ENCODE data around the gene CDS2.

Gene CDS2

GRCh38 chr20:5119435-5120184, 7.2 kb upstream of the CDS2 start, which contains the start of gene PCNA:
TSS of gene PCNA (minus strand) at chr20:5119958. CDS start at chr20:5119798, 160 bp downstream.
- DNase-seq = peak; percentile 98 to 99

DNA sequence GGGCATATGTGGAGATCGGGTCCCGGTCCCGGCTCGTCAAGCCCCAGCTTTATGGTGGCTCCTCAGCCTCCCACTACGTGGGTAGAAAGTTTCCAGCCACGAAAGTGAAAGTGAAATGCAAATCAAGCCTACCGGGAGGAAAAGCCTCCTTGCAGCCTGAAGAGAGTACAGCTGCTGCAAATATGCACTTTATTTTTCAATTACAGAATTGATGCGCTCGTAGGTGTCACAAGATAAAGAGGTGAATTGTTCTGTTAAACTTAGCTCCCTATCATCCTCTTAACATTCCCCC, 6.7 kb upstream of the CDS2 start:
- DNase-seq = no peak

- DNase-seq = no peak
Measured at GRCh38 chr20:5122873-5123260, 3.9 kb upstream of the CDS2 start.

DNA sequence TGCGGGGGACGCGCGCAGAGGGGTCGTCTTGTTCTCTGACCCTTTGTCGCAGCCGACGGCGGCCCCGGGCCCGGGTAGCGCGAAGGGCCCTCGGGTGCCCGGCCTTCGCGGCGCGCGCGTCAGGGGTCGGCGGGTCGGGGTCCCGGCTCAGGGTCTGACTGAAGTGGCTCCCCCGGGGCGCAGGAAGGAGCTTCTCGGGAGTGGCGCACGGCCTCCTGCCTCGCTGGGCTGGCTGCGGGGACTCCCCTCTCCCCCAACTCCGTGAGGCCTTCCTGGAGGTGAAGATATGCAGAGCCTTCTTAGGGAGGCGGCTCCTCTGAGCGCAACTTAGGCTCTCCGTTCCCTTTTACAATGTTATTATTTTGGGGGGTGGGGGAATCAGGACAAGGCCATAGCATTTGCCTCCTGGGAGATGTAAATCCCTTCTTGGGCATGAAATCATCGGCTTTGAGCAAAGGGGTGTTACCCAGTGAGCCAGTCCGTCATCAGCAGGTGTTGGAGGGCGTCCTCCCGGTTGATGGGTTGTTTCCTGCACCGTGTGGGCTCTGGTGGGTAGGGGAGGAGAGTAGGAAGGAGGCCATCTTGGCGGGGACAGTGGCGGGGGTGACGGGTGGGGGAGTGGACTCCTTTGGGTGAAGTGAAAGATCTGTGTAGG, 523 bp downstream of the CDS2 start:
- DNase-seq = peak; percentile 27 to 52

DNA sequence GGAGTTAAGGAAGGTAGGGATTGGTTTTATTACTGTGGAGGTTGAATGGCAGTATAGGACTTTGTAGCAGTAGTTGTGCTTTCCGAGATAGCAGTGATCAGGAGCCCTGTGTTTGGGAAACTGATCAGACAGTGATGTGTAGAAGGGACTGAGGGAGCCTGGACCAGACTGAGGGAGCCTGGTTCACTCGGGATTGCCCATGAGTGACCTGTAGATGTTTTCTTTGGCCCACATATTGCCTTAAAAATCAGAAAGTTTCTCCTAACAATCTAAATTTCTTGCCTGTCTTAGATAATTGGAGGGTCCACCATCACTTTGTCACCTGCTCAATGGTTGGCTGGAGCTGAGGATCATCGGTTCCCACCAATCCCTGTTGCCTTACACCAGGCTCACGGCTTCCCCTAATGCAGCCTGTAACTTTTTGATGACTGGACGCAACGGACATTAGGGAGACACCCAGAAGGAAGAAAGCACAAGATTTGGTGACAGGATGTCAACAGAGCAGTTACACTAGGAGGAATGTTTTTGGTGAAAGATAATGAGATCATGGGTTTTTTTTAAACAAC, 1.1 kb downstream of the CDS2 start:
- DNase-seq = peak; percentile 81 to 83

DNA sequence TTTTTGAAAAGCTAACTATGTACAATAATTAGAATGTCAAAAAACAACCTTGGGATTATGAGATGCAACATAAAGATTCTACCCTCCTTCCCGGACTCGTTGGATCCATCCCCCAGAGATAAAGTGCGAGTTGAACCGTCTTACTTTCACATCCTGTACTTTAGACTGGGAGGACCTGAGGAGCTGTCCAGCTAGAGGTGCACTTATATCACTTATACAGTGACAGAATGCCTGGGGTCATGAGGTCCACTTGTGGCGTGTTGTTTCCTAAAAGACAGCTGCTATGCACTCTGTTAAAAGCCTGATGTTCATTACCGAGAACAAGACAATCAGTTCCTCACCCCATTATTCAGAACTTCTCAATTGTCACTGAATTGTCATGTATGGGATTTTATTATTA, 2.1 kb downstream of the CDS2 start:
- no peak for DNase-seq

DNA sequence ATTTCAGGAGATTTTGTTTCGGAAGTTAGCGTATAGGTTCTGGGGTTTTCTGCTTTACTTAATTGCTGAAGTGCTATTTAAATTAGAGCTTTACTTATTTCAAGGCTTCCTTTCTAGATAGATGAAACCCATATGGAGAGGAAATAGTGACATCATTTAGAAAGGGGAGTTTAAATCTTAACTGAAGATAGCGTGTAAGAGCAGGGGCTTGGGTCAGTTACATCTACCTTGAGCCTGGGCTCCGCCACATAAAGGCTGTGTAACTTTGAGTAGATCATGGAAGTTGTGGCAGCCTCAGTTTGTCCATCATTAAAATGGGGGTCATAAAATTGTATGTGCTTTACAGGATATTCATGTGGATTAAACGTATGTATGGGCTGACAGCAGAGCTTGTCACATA, 4.7 kb downstream of the CDS2 start:
- DNase-seq = no peak

GRCh38 chr20:5133998-5134397, 7.2 kb downstream of the CDS2 start:
- DNase-seq = no peak

DNA sequence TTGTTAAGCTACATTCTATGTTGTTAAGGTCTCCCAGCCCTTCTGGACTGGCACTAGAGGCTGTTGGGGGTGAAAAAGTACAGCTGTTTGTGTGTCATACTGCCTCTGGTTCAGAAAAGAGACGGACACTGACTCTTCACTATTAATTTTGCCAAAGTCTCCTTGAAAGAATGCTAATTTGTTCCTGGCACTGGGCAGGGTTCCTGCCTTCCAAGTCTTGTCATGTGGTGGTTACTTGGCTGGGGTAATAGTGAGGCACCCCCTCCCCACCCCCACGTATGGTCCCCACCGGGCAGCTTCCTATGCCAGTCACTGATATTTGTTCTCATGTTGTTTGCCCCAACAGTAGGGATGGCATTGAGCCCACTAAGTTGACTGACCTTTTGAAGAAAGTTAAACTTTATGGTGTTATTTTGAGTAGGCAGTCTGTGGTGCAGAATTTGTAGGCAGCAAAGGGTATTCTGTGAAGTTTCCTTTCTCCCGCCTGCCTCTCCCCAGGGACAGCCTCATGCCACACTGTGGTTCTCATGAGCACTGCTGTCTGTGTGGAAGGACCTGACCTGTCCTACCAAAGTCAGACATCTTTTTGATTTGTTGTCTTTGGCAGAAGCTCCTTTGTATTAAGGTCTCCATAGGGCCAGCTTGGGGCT, 8.7 kb downstream of the CDS2 start:
- no peak for DNase-seq

GRCh38 chr20:5136096-5136495, 9.3 kb downstream of the CDS2 start:
- no peak for DNase-seq

DNA sequence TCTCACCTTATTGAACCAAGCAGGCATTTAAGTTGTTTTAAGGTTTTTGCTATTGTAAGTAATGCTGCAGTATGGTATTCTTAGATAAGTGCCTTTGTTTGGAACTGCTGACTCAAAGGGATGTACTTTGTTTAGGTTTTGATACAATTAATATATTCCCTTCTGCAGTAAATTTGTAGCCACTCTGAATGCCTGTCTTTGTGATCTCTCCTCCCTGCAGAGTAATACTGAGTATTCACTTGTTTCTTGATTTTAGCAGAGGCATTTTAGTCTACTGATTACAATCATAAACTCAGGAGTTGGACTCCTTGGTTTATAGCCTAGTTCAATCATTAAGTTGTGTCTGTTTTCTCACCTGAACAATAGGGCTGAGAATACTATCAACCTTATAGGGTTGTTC, 13.4 kb downstream of the CDS2 start:
- no peak for DNase-seq

DNA sequence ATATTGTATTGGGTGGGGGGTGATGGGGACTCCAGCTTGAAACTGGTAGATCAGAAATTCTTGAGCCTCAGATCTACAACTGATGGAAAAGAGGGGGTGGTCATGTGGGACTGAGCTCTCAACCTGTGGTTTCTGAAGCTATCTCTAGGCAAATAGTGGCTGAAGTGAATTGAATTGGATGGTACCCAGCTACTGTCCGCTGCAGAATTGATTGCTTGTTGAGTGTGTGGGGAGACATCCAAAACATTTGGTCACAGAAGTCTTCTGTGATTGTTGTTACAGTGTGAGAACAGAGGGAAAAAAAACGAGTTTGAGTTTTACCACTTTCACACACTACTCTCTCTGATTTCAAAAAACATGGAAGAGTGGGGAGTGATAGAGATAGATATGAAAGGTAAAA, 14.8 kb downstream of the CDS2 start:
- no peak for DNase-seq

DNA sequence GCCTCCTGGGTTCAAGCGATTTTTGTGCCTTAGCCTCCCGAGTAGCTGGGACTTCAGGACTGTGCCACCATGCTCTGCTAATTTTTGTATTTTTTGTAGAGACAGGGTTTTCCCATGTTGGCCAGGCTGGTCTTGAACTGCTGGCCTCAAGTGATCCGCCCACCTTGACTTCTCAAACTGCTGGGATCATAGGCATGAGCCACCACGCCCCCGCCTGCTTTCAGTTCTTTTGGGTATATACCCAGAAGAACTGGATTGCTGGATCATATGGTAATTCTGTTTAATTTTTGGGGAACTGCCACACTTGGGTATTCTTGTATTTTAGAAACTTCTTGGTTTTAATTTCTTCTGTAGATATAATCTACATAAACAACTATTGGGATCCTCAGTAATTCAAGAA, 17.0 kb downstream of the CDS2 start:
- peak; percentile 47 to 83 for DNase-seq

DNA sequence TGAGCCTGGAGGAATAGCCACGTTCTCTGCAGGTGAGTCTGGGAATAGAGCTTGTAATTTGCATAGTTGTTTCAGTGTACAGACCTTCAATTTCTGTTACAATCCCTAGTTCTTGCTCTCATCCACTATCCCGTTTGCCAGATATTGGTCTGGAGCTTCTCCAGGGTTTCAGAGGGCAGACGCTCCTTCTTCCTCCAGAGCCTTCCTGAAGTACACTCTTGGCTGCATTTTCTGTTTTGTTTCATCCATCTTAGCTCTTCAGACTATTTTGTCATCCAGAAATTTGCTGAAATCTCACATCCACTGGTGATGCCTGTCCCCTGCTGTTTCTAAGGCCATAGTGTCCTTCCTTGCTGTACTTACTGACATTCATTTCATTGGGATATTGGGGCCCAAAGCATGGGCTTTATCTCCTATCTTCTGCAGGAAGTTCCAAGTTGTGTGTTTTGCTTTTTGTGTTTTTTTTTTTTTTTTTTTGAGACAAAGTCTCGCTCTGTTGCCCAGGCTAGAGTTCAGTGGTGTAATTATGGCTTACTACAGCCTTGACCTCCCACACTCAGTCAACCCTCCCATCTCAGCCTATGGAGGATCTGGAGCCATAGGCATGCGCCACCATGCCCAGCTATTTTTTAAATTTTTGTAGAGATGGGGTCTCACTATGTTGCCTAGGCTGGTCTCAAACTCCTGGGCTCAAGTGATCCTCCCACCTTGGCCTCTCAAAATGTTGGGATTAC, 18.7 kb downstream of the CDS2 start:
- peak; percentile 32 to 65 for DNase-seq

DNA sequence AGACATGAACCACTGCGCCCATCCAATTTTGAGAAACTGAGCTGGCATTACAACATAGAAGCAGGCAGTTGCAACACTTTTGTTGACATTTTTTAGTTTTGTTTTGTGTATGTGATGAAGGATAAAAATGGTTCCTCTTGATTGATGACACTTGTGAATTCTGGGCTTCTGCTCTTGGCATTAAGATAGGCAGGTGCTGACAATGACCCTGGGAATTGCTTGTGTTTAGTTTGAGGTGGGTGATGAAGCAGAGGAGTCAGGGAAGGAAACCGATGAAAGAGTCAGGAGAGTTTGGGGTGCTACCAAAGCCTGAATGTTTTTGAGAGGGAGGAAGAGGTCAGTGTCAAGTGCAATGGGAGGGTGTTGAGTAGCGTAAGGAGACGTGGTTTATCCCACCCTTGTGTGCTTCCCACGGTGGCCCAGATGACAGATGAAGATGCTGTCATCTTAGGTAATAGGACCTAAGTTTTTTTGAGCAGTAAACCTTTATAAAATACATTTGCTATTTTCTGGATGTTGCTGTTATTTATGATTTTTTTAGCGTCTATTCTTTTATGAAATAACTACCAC, 19.4 kb downstream of the CDS2 start:
- peak; percentile 49 to 64 for DNase-seq

GRCh38 chr20:5146871-5147592, 20.2 kb downstream of the CDS2 start:
- peak; percentile 41 to 53 for DNase-seq

GRCh38 chr20:5148581-5148980, 21.8 kb downstream of the CDS2 start:
- no peak for DNase-seq

DNA sequence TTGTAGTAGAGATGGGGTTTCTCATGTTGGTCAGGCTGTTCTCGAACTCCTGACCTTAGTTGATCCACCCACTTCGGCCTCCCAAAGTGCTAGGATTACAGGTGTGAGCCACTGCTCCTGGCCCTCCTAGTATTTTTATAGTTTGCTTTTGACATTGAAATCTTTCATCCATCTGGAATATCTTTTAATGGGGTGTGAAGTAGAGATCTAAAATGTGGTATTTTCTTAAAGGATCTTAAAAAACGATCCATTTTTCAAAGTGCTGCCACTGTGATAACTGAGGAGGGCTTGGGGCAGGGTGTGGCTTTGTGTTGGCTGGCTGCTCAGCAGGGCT, 23.1 kb downstream of the CDS2 start:
- no peak for DNase-seq

GRCh38 chr20:5150226-5151076, 23.6 kb downstream of the CDS2 start:
- DNase-seq = peak in 1 of 2 donors; percentile 16

DNA sequence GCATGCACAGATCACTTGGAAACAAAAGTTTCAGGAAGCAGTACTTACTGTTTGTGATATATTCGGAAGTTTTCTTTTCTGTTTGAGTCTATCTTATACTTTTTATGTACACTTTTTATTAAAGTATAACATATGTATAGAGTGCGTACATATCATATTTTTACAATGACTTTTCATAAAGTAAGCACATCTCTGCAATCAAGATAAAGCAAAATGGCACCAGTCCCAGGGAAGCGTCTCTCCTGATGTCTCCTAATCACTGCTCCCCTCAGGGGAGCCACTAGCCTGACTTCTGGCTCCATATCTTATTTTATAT, 26.3 kb downstream of the CDS2 start:
- DNase-seq = no peak

Data from inflammatory macrophage (primary cell).